ENCODE results near the gene SBF2. TPM values are rescaled to one million over a fixed set of nuclear protein-coding genes. Genes with fewer than 3 reads are reported as not detected.

Gene SBF2
- total and polyA plus RNA-seq, 3 donors from 2014 or later: 27.8 to 52.8 (median 48.7) TPM

GRCh38 chr11:9953994-9954626, 339.9 kb downstream of the SBF2 start:
- Histone ChIP-seq H3K27me3 (no peaks in the 10 kb centered on the region), H3K27ac (no peak overlapping the region), H3K4me3 (no peak overlapping the region), H3K36me3 (ENCODE audit: low read depth, missing control alignments) (no peaks in the 10 kb centered on the region), H3K4me1 (peaks cover 2% of the 10 kb centered on the region), H3K9me3 (no peaks in the 10 kb centered on the region)
- 57% methylated on average over 3 of the region's 3 CpGs for WGBS, 2 donors
- DNase-seq: no peak
- intact Hi-C loops (cut with DNase I; ENCODE audit: low total_unique reads): no loop called here
- TF ChIP-seq CTCF (IDR thresholded peaks at IDR 0.05) (no peak), POLR2A (IDR thresholded peaks at IDR 0.05) (no peak)

- Histone ChIP-seq H3K9me3 (no peaks in the 10 kb centered on the region), H3K36me3 (ENCODE audit: low read depth, missing control alignments) (no peaks in the 10 kb centered on the region), H3K4me1 (peaks cover 2% of the 10 kb centered on the region), H3K4me3 (no peak overlapping the region), H3K27ac (no peak overlapping the region), H3K27me3 (no peaks in the 10 kb centered on the region)
- intact Hi-C loops (cut with DNase I; ENCODE audit: low total_unique reads): no loop called here
- TF ChIP-seq CTCF (IDR thresholded peaks at IDR 0.05): no peak
- no peak for TF ChIP-seq POLR2A (IDR thresholded peaks at IDR 0.05)
- 87 to 98% methylated on average over 3 of the region's 3 CpGs for WGBS, 2 donors
- DNase-seq: no peak
These were observed 341.4 kb downstream of the SBF2 start for GRCh38 chr11:9952511-9953196.

GRCh38 chr11:9951807-9952206, 342.2 kb downstream of the SBF2 start:
- no peak for TF ChIP-seq POLR2A (IDR thresholded peaks at IDR 0.05)
- no peak for TF ChIP-seq CTCF (IDR thresholded peaks at IDR 0.05)
- H3K27ac ChIP-seq: no peak overlapping the region
- no peaks in the 10 kb centered on the region for H3K36me3 ChIP-seq (ENCODE audit: low read depth, missing control alignments)
- H3K9me3 ChIP-seq: no peaks in the 10 kb centered on the region
- H3K4me1 ChIP-seq: peaks cover 2% of the 10 kb centered on the region
- intact Hi-C loops (cut with DNase I; ENCODE audit: low total_unique reads): no loop called here
- 18 to 42% methylated on average over 1 of the region's 1 CpG for WGBS, 2 donors
- DNase-seq: no peak
- H3K4me3 ChIP-seq: no peak overlapping the region
- H3K27me3 ChIP-seq: no peaks in the 10 kb centered on the region

- no peak for DNase-seq
- intact Hi-C loops (cut with DNase I; ENCODE audit: low total_unique reads): no loop called here
- Histone ChIP-seq H3K4me1 (peaks cover 2% of the 10 kb centered on the region), H3K9me3 (no peaks in the 10 kb centered on the region), H3K27me3 (no peaks in the 10 kb centered on the region), H3K27ac (no peak overlapping the region), H3K36me3 (ENCODE audit: low read depth, missing control alignments) (no peaks in the 10 kb centered on the region), H3K4me3 (no peak overlapping the region)
- WGBS, 2 donors: 89 to 94% methylated on average over 3 of the region's 3 CpGs
- TF ChIP-seq POLR2A (IDR thresholded peaks at IDR 0.05) (no peak), CTCF (IDR thresholded peaks at IDR 0.05) (no peak)
These were observed 343.6 kb downstream of the SBF2 start for GRCh38 chr11:9950462-9950861.
